ENCODE data around the gene CADM3.

- TF ChIP-seq REST (IDR thresholded peaks at IDR 0.05; ENCODE audit: insufficient replicate concordance, low read depth) (no peak), CTCF (IDR thresholded peaks at IDR 0.05; ENCODE audit: insufficient read depth, low read length) (no peak), POLR2AphosphoS5 (IDR thresholded peaks at IDR 0.05; ENCODE audit: low read depth) (no peak), GABPA (IDR thresholded peaks at IDR 0.05; ENCODE audit: low read depth) (no peak), SPI1 (IDR thresholded peaks at IDR 0.05; ENCODE audit: borderline replicate concordance, low read depth) (no peak)
Observed at GRCh38 chr1:159222075-159222865, 50.9 kb downstream of the CADM3 start.

All from HL-60 (cell line).